CD4-positive, alpha-beta T cell (primary cell): Measurements from ENCODE around the gene DNAJB1. TPM values are rescaled to one million over a fixed set of nuclear protein-coding genes. Genes with fewer than 3 reads are reported as not detected.

Source experiments
- ATAC-seq: fragments of 200-7000 bp; cut with Tn5 transposase; one replicate; pipeline ENCODE4 v1.10.0; 2022; ENCODE audit warnings: mild to moderate bottlenecking; ENCODE audit not compliant: poor library complexity
- CTCF ChIA-PET: fragments of 350-600 bp; sonication (Branson Sonifier 250); formaldehyde crosslinking; loops from one replicate; lab custom pipeline; 2021; ENCODE audit warnings: antibody characterized with exemption, inconsistent platforms; lab: Charles Lee
- POLR2A ChIA-PET: fragments of 350-600 bp; sonication (Branson Sonifier 250); formaldehyde crosslinking; loops from one replicate; lab custom pipeline; 2021; ENCODE audit warnings: antibody characterized with exemption, inconsistent platforms; lab: Charles Lee
- DNase-seq, 14 experiments: peaks; one replicate each; pipeline ENCODE4 v3.0.0-alpha.2; 2013 to 2020; ENCODE audit warnings: mixed read lengths in 2 of 14
- H3K27ac ChIP-seq, 2 donors: one replicate each; pipeline versions ENCODE4 v1.5.1 to v1.7.0; 2013; ENCODE audit warnings: low read length in 2 of 2, low read depth in 1 of 2, mild to moderate bottlenecking in 1 of 2
- H3K27me3 ChIP-seq, 2 experiments: 1 replicate in 1 of 2; 2 replicates in 1 of 2; pipeline versions ENCODE4 v1.6.1 to v1.7.0; 2013; ENCODE audit warnings: low read length in 2 of 2, control low read depth in 1 of 2, mild to moderate bottlenecking in 1 of 2, moderate library complexity in 1 of 2; ENCODE audit not compliant: insufficient read depth in 2 of 2, control insufficient read depth in 1 of 2
- H3K36me3 ChIP-seq: one replicate; pipeline ENCODE4 v1.6.1; 2013; ENCODE audit warnings: low read length, control low read depth; ENCODE audit not compliant: insufficient read depth
- H3K4me1 ChIP-seq: one replicate; pipeline ENCODE4 v1.6.1; 2013; ENCODE audit warnings: low read length, control low read depth; ENCODE audit not compliant: insufficient read depth
- H3K4me3 ChIP-seq: one replicate; pipeline ENCODE4 v1.5.1; 2013; ENCODE audit warnings: mild to moderate bottlenecking, low read length, moderate library complexity
- H3K9me3 ChIP-seq, 2 experiments: 1 replicate in 1 of 2; 2 replicates in 1 of 2; pipeline versions ENCODE4 v1.6.1 to v1.7.0; 2013; ENCODE audit warnings: low read length in 2 of 2, mild to moderate bottlenecking in 2 of 2, control low read depth in 1 of 2, moderate library complexity in 1 of 2; ENCODE audit not compliant: control insufficient read depth in 1 of 2, insufficient read depth in 1 of 2
- H3K27ac Mint-ChIP-seq: one replicate; pipeline ENCODE4 v1.8.0; 2020; ENCODE audit warnings: mixed read lengths
- H3K27me3 Mint-ChIP-seq: one replicate; pipeline ENCODE4 v1.8.0; 2021; ENCODE audit warnings: mixed read lengths
- H3K36me3 Mint-ChIP-seq: one replicate; pipeline ENCODE4 v1.8.0; 2021; ENCODE audit warnings: low read depth, mixed read lengths
- H3K4me1 Mint-ChIP-seq: one replicate; pipeline ENCODE4 v1.8.0; 2021; ENCODE audit warnings: low read depth, mixed read lengths
- H3K4me3 Mint-ChIP-seq: one replicate; pipeline ENCODE4 v1.8.0; 2020; ENCODE audit warnings: mild to moderate bottlenecking, mixed read lengths
- H3K9me3 Mint-ChIP-seq: one replicate; pipeline ENCODE4 v1.8.0; 2020; ENCODE audit warnings: mixed read lengths
- CTCF ChIP-seq: fragments of 200-600 bp; IDR thresholded peaks from one replicate; pipeline ENCODE4 v1.8.0; 2022; ENCODE audit warnings: antibody characterized with exemption, mild to moderate bottlenecking
- intact Hi-C, 2 experiments: fragments of 100-400 bp; cut with DNase I in 1 of 2; cut with micrococcal nuclease in 1 of 2; formaldehyde crosslinking; loops; one replicate each; pipeline versions ENCODE4 v1.15.1 to v1.9.0; 2023 to 2025; cut with DNase I, micrococcal nuclease
- total RNA-seq, 174 experiments: library from RNA in 2 of 174; stranded (reverse) in 2 of 174; gene quantifications; one replicate each; pipeline ENCODE4 v1.2.3 and lab custom pipeline; 2021 to 2026

The DNAJB1 gene
- total RNA-seq, 2 experiments from 2014 or later, result 666 to 672 TPM

GRCh38 chr19:14496029-14496833 is 22.0 kb downstream of the DNAJB1 start, which contains the start of gene GIPC1:
TSS of gene GIPC1 (minus strand) at chr19:14496127. CDS start at chr19:14482976, 13,151 bp downstream.
- ChIA-PET CTCF (interaction anchor here (0.6 to 2.3 kb wide), 8 partner anchors 8 to 428 kb away, joined by 3 to 6 read pairs (median 5); partner anchors contain the start of gene DNAJB1), POLR2A (interaction anchor here (0.7 to 6.0 kb wide), 13 partner anchors 9 to 440 kb away, joined by 3 to 70 read pairs (median 6); partner anchors contain the start of genes ADGRE5, DNAJB1, PKN1 and ZNF333)
- peaks cover 30% of the 10 kb centered on the region for H3K4me1 ChIP-seq
- ATAC-seq, result peak; percentile 87
- H3K4me3 Mint-ChIP-seq, result peak within 1 kb of the TSS; percentile 91
- no peaks in the 10 kb centered on the region for H3K9me3 Mint-ChIP-seq
- H3K4me3 ChIP-seq, result peak within 1 kb of the TSS; percentile 76
- peaks cover 38% of the 10 kb centered on the region for H3K4me1 Mint-ChIP-seq
- H3K36me3 Mint-ChIP-seq, result peaks cover 26% of the 10 kb centered on the region
- no peak for TF ChIP-seq CTCF
- no peaks in the 10 kb centered on the region for H3K27me3 Mint-ChIP-seq
- peak; percentile 61 to 91 (median 78) for DNase-seq
- no peaks in the 10 kb centered on the region for H3K9me3 ChIP-seq
- peak within 1 kb of the TSS; percentile 56 to 70 for H3K27ac ChIP-seq
- H3K27ac Mint-ChIP-seq, result peak within 1 kb of the TSS; percentile 70
- H3K27me3 ChIP-seq, result no peaks in the 10 kb centered on the region
- intact Hi-C loops, result loop anchor here in 1 of 2 experiments (10.0 kb wide), 1 partner anchor 189 kb away; no protein-coding TSS in a partner anchor
- H3K36me3 ChIP-seq, result peaks cover 8% of the 10 kb centered on the region

- Mint-ChIP-seq H3K9me3 (no peaks in the 10 kb centered on the region), H3K4me3 (peak overlapping the region; percentile 91), H3K27me3 (no peaks in the 10 kb centered on the region), H3K4me1 (peaks cover 38% of the 10 kb centered on the region), H3K36me3 (peaks cover 28% of the 10 kb centered on the region), H3K27ac (peak overlapping the region; percentile 60)
- Histone ChIP-seq H3K9me3 (no peaks in the 10 kb centered on the region), H3K36me3 (peaks cover 8% of the 10 kb centered on the region), H3K27me3 (no peaks in the 10 kb centered on the region), H3K4me1 (peaks cover 30% of the 10 kb centered on the region), H3K27ac (peak overlapping the region; percentile 5 to 56), H3K4me3 (peak overlapping the region; percentile 76)
- DNase-seq (no peak), ATAC-seq (no peak)
- TF ChIP-seq CTCF, result no peak
- ChIA-PET POLR2A (interaction anchor here (1.0 to 6.0 kb wide), 11 partner anchors 10 to 359 kb away, joined by 3 to 70 read pairs (median 6); partner anchors contain the start of genes ADGRE5, ASF1B, DNAJB1 and PKN1), CTCF (interaction anchor here (0.9 to 2.3 kb wide), 7 partner anchors 9 to 134 kb away, joined by 3 to 6 read pairs (median 5); partner anchors contain the start of gene DNAJB1)
- intact Hi-C loops, result loop anchor here in 1 of 2 experiments (10.0 kb wide), 1 partner anchor 189 kb away; no protein-coding TSS in a partner anchor
Measured at GRCh38 chr19:14495672-14496028, 22.5 kb downstream of the DNAJB1 start.

GRCh38 chr19:14494910-14495671 is 23.1 kb downstream of the DNAJB1 start:
- ChIA-PET CTCF (interaction anchor here (0.5 to 2.3 kb wide), 8 partner anchors 8 to 544 kb away, joined by 3 to 6 read pairs (median 5); partner anchors contain the start of gene DNAJB1), POLR2A (interaction anchor here (0.7 to 6.0 kb wide), 11 partner anchors 11 to 358 kb away, joined by 3 to 70 read pairs (median 6); partner anchors contain the start of genes ADGRE5, ADGRL1, ASF1B and DNAJB1)
- H3K4me3 Mint-ChIP-seq, result peak overlapping the region; percentile 91
- H3K4me1 Mint-ChIP-seq, result peaks cover 38% of the 10 kb centered on the region
- H3K36me3 Mint-ChIP-seq, result peaks cover 28% of the 10 kb centered on the region
- H3K4me3 ChIP-seq, result peak overlapping the region; percentile 76
- H3K27me3 Mint-ChIP-seq, result no peaks in the 10 kb centered on the region
- H3K27ac ChIP-seq, result peak overlapping the region; percentile 56 to 60
- TF ChIP-seq CTCF, result no peak
- no peaks in the 10 kb centered on the region for H3K27me3 ChIP-seq
- H3K36me3 ChIP-seq, result peaks cover 8% of the 10 kb centered on the region
- intact Hi-C loops, result loop anchor here in 1 of 2 experiments (1.0 to 10.0 kb wide), 2 partner anchors 35 to 190 kb away; no protein-coding TSS in a partner anchor
- DNase-seq (peak in 1 of 14 experiments; percentile 51), ATAC-seq (peak; percentile 12)
- H3K27ac Mint-ChIP-seq, result peak overlapping the region; percentile 60
- no peaks in the 10 kb centered on the region for H3K9me3 ChIP-seq
- H3K9me3 Mint-ChIP-seq, result no peaks in the 10 kb centered on the region
- peaks cover 30% of the 10 kb centered on the region for H3K4me1 ChIP-seq
